Brain microvascular endothelial cell (primary cell): ENCODE results near the gene KCNIP4.

Source experiments
- DNase-seq: peaks from one replicate; pipeline ENCODE4 v3.0.0-alpha.2; 2020
- H3K27ac ChIP-seq: fragments of 250-450 bp; sonication (Bioruptor Pico); 2 replicates; pipeline ENCODE4 v1.5.1; 2020; ENCODE audit warnings: mild to moderate bottlenecking, moderate library complexity
- H3K27me3 ChIP-seq: fragments of 250-450 bp; sonication (Bioruptor Pico); replicated peaks from 2 replicates; pipeline ENCODE4 v1.5.1; 2020; ENCODE audit warnings: mild to moderate bottlenecking
- H3K36me3 ChIP-seq: fragments of 250-450 bp; sonication (Bioruptor Pico); replicated peaks from 2 replicates; pipeline ENCODE4 v1.5.1; 2020; ENCODE audit warnings: mild to moderate bottlenecking
- H3K4me3 ChIP-seq: 2 replicates; pipeline ENCODE4 v1.5.1; 2011; ENCODE audit warnings: low read depth, mild to moderate bottlenecking, control low read depth, low read length, moderate library complexity
- CTCF ChIP-seq: IDR thresholded peaks from 2 replicates; pipeline ENCODE4 v1.5.1; 2011; ENCODE audit warnings: low read depth, mild to moderate bottlenecking, moderate library complexity, low read length, control low read depth, inconsistent platforms; ENCODE audit errors: missing control alignments
- in situ Hi-C: cut with HindIII; loops from 2 replicates; pipeline ENCODE4 v1.10.0; 2017; ENCODE audit warnings: low sequenced_read_pairs, low pct_ligation_motif_present

KCNIP4 gene

GRCh38 chr4:21320034-21320433 lies 628.5 kb downstream of the KCNIP4 start:
- Histone ChIP-seq H3K4me3 (no peak overlapping the region), H3K36me3 (no peaks in the 10 kb centered on the region), H3K27ac (no peak overlapping the region), H3K27me3 (no peaks in the 10 kb centered on the region)
- DNase-seq, result no peak
- TF ChIP-seq CTCF, result no peak
- in situ Hi-C loops, result no loop called here

GRCh38 chr4:21307709-21308108 lies 640.9 kb downstream of the KCNIP4 start:
- TF ChIP-seq CTCF, result no peak
- no peaks in the 10 kb centered on the region for H3K36me3 ChIP-seq
- in situ Hi-C loops, result no loop called here
- no peak overlapping the region for H3K27ac ChIP-seq
- no peaks in the 10 kb centered on the region for H3K27me3 ChIP-seq
- no peak overlapping the region for H3K4me3 ChIP-seq
- no peak for DNase-seq

- no peak for TF ChIP-seq CTCF
- H3K36me3 ChIP-seq, result no peaks in the 10 kb centered on the region
- H3K27me3 ChIP-seq, result no peaks in the 10 kb centered on the region
- DNase-seq, result no peak
- in situ Hi-C loops, result no loop called here
- H3K4me3 ChIP-seq, result peak overlapping the region; percentile 5
- no peak overlapping the region for H3K27ac ChIP-seq
These were observed 644.1 kb downstream of the KCNIP4 start for GRCh38 chr4:21304540-21304887.

GRCh38 chr4:21290562-21290961 lies 658.0 kb downstream of the KCNIP4 start:
- Histone ChIP-seq H3K27me3 (no peaks in the 10 kb centered on the region), H3K36me3 (no peaks in the 10 kb centered on the region), H3K27ac (no peak overlapping the region), H3K4me3 (no peak overlapping the region)
- in situ Hi-C loops, result no loop called here
- DNase-seq, result no peak
- TF ChIP-seq CTCF, result no peak

GRCh38 chr4:21276046-21276445 lies 672.5 kb downstream of the KCNIP4 start:
- no peak for TF ChIP-seq CTCF
- no peak overlapping the region for H3K4me3 ChIP-seq
- no peak overlapping the region for H3K27ac ChIP-seq
- DNase-seq, result no peak
- no peaks in the 10 kb centered on the region for H3K36me3 ChIP-seq
- in situ Hi-C loops, result no loop called here
- no peaks in the 10 kb centered on the region for H3K27me3 ChIP-seq

- no peaks in the 10 kb centered on the region for H3K36me3 ChIP-seq
- no peak overlapping the region for H3K4me3 ChIP-seq
- no peak for DNase-seq
- no peak overlapping the region for H3K27ac ChIP-seq
- TF ChIP-seq CTCF, result no peak
- H3K27me3 ChIP-seq, result no peaks in the 10 kb centered on the region
- in situ Hi-C loops, result no loop called here
These were observed 677.0 kb downstream of the KCNIP4 start for GRCh38 chr4:21271439-21272052.
